Endodermal cell (in vitro differentiated cells): ENCODE data around the gene CFAP77. TPM values are rescaled to one million over a fixed set of nuclear protein-coding genes. Genes with fewer than 3 reads are reported as not detected.

Source experiments
- DNase-seq: peaks from one replicate; pipeline ENCODE4 v3.0.0-alpha.2; 2017
- H3K27ac ChIP-seq: 2 replicates; pipeline ENCODE4 v1.5.1; 2013; ENCODE audit warnings: mild to moderate bottlenecking, low read depth, low read length, moderate library complexity
- H3K27me3 ChIP-seq: 2 replicates; pipeline ENCODE4 v1.6.1; 2013; ENCODE audit warnings: mild to moderate bottlenecking, low read length, moderate library complexity; ENCODE audit not compliant: insufficient read depth, control insufficient read depth, poor library complexity, severe bottlenecking
- H3K36me3 ChIP-seq: 2 replicates; pipeline ENCODE4 v1.7.0; 2013; ENCODE audit warnings: mild to moderate bottlenecking, low read length, moderate library complexity; ENCODE audit not compliant: control insufficient read depth, insufficient read depth
- H3K4me1 ChIP-seq: one replicate; pipeline ENCODE4 v1.7.0; 2013; ENCODE audit warnings: low read length; ENCODE audit not compliant: control insufficient read depth, insufficient read depth
- H3K4me3 ChIP-seq: 2 replicates; pipeline ENCODE4 v1.5.1; 2013; ENCODE audit warnings: mild to moderate bottlenecking, low read length, moderate library complexity
- H3K9ac ChIP-seq: 2 replicates; pipeline ENCODE4 v1.6.1; 2013; ENCODE audit warnings: mild to moderate bottlenecking, low read length, moderate library complexity; ENCODE audit not compliant: poor library complexity, severe bottlenecking; ENCODE audit errors: extremely low read depth
- H3K9me3 ChIP-seq: 2 replicates; pipeline ENCODE4 v1.6.1; 2013; ENCODE audit warnings: mild to moderate bottlenecking, low read length, moderate library complexity; ENCODE audit not compliant: control insufficient read depth
- H3K27ac Mint-ChIP-seq: 2 replicates; pipeline ENCODE4 v1.8.0; 2020; ENCODE audit warnings: mixed read lengths
- H3K27me3 Mint-ChIP-seq: 2 replicates; pipeline ENCODE4 v1.8.0; 2021; ENCODE audit warnings: mild to moderate bottlenecking, mixed read lengths; ENCODE audit not compliant: insufficient read depth
- H3K36me3 Mint-ChIP-seq: 2 replicates; pipeline ENCODE4 v1.8.0; 2020; ENCODE audit warnings: low read depth, mixed read lengths
- H3K4me1 Mint-ChIP-seq: 2 replicates; pipeline ENCODE4 v1.8.0; 2020; ENCODE audit warnings: mixed read lengths
- H3K4me3 Mint-ChIP-seq: 2 replicates; pipeline ENCODE4 v1.8.0; 2020; ENCODE audit warnings: mild to moderate bottlenecking, moderate library complexity, mixed read lengths
- H3K9me3 Mint-ChIP-seq: 2 replicates; pipeline ENCODE4 v1.8.0; 2020; ENCODE audit warnings: mild to moderate bottlenecking, mixed read lengths
- CTCF ChIP-seq: fragments of 200-600 bp; sonication (generic); conservative IDR thresholded peaks from 2 replicates; pipeline ENCODE4 v1.5.0; 2021; ENCODE audit warnings: antibody characterized with exemption, mild to moderate bottlenecking
- WGBS, 2 experiments: methylation state at CpG; one replicate each; pipeline versions ENCODE4 v1.1.5 to v1.1.7; 2013; ENCODE audit warnings: missing lambda C conversion rate in 2 of 2, mixed read lengths in 1 of 2; ENCODE audit not compliant: insufficient coverage in 1 of 2, insufficient read length in 1 of 2; 5-methylcytosine and 5-hydroxymethylcytosine counted together
- total RNA-seq, 2 donors: library from RNA; stranded (reverse); fragmentation: NEBNext Ultra II Directional in 1 of 2; extraction: Animal tissue kit (Norgen Biotek cat#: 25700) in 1 of 2; gene quantifications; 2 replicates in 1 of 2; 3 replicates in 1 of 2; pipeline ENCODE4 v1.2.1, GENCODE V29; 2021

CFAP77 gene
- total RNA-seq, 2 donors from 2014 or later = 1.7 to 2.2 TPM

GRCh38 chr9:132500193-132500592, 90.2 kb downstream of the CFAP77 start:
- Mint-ChIP-seq H3K27me3 (peaks cover 1% of the 10 kb centered on the region), H3K9me3 (peaks cover 9% of the 10 kb centered on the region), H3K4me3 (no peak overlapping the region), H3K36me3 (peaks cover 10% of the 10 kb centered on the region), H3K4me1 (peaks cover 15% of the 10 kb centered on the region), H3K27ac (no peak overlapping the region)
- no peak overlapping the region for H3K27ac ChIP-seq
- H3K4me1 ChIP-seq = peaks cover 6% of the 10 kb centered on the region
- WGBS, 2 experiments = 80 to 85% methylated on average over 7 of the region's 7 CpGs
- H3K27me3 ChIP-seq = no peaks in the 10 kb centered on the region
- no peak overlapping the region for H3K9ac ChIP-seq
- no peak for DNase-seq
- H3K9me3 ChIP-seq = no peaks in the 10 kb centered on the region
- no peaks in the 10 kb centered on the region for H3K36me3 ChIP-seq
- no peak for TF ChIP-seq CTCF
- H3K4me3 ChIP-seq = no peak overlapping the region

GRCh38 chr9:132502480-132502879, 92.5 kb downstream of the CFAP77 start:
- H3K27ac ChIP-seq = no peak overlapping the region
- no peak overlapping the region for H3K9ac ChIP-seq
- Mint-ChIP-seq H3K27ac (no peak overlapping the region), H3K36me3 (peaks cover 10% of the 10 kb centered on the region), H3K4me3 (no peak overlapping the region), H3K4me1 (peaks cover 25% of the 10 kb centered on the region), H3K9me3 (peaks cover 9% of the 10 kb centered on the region), H3K27me3 (peaks cover 1% of the 10 kb centered on the region)
- no peak for DNase-seq
- H3K27me3 ChIP-seq = no peaks in the 10 kb centered on the region
- no peaks in the 10 kb centered on the region for H3K36me3 ChIP-seq
- no peak overlapping the region for H3K4me3 ChIP-seq
- TF ChIP-seq CTCF = no peak
- no peaks in the 10 kb centered on the region for H3K9me3 ChIP-seq
- H3K4me1 ChIP-seq = peaks cover 11% of the 10 kb centered on the region
- 93 to 95% methylated on average over 10 to 12 of the region's 12 CpGs for WGBS, 2 experiments

GRCh38 chr9:132503116-132503515, 93.1 kb downstream of the CFAP77 start:
- 85 to 89% methylated on average over 4 to 6 of the region's 6 CpGs for WGBS, 2 experiments
- H3K27me3 ChIP-seq = no peaks in the 10 kb centered on the region
- H3K9me3 ChIP-seq = no peaks in the 10 kb centered on the region
- no peak overlapping the region for H3K4me3 Mint-ChIP-seq
- peaks cover 27% of the 10 kb centered on the region for H3K4me1 Mint-ChIP-seq
- no peak overlapping the region for H3K27ac ChIP-seq
- no peak overlapping the region for H3K4me3 ChIP-seq
- no peak for TF ChIP-seq CTCF
- H3K27ac Mint-ChIP-seq = no peak overlapping the region
- no peak for DNase-seq
- peaks cover 11% of the 10 kb centered on the region for H3K4me1 ChIP-seq
- H3K36me3 Mint-ChIP-seq = peaks cover 10% of the 10 kb centered on the region
- peaks cover 1% of the 10 kb centered on the region for H3K27me3 Mint-ChIP-seq
- peaks cover 9% of the 10 kb centered on the region for H3K9me3 Mint-ChIP-seq
- no peak overlapping the region for H3K9ac ChIP-seq
- H3K36me3 ChIP-seq = no peaks in the 10 kb centered on the region
